Measurements from ENCODE around the gene CD248.
"Not testable (repeated sequence)": the region's sequence is repeated elsewhere in the genome, so short reads cannot be mapped to it uniquely, and the experiment has no call there.

CD248 gene

DNA sequence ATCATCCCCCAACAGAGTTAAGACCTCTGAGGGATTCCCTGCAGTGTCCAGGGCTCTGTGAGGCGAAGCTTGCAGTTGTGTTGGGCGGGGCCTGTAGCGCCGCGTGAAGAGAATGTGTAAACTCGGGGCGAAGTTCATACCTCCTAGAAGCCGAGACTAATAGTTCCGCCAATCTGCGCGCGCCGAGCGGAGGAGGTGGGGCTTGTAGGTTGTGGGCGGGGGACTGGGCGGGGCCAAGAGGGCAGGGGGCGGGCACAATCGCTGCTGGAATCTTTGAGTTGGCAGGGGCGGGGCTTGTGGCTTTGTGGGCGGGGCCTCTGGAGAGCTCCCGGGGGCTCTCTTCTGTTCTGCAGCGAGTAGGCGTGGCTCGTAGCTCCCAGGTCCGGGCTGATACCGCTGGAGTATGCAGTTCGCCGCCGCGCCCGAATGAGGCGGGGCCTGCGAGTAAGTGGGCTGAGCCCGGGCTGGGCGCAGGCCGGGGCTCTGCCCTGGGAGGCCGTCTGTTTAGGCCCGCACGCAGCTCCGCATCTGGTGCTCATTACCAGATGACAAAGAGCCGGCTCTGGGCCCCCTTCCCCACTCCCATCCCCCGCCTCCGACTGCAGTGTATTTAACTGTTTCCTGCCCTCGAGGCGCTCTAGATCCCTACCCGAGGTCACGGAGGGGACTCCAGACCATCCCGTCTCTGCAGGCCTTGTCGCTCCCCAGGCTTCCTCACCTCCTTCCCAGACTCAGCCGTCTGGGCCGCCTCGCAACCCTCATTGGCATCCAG lies 4.1 kb downstream of the CD248 start:
- 3% methylated on average over 40 of the region's 52 CpGs for WGBS (ENCODE audit: insufficient coverage)
- POLR2A ChIA-PET, result interaction anchor here (0.8 to 1.3 kb wide), 3 partner anchors 9 to 32 kb away, joined by 3 to 4 read pairs (median 3); partner anchors contain the start of gene BRMS1

DNA sequence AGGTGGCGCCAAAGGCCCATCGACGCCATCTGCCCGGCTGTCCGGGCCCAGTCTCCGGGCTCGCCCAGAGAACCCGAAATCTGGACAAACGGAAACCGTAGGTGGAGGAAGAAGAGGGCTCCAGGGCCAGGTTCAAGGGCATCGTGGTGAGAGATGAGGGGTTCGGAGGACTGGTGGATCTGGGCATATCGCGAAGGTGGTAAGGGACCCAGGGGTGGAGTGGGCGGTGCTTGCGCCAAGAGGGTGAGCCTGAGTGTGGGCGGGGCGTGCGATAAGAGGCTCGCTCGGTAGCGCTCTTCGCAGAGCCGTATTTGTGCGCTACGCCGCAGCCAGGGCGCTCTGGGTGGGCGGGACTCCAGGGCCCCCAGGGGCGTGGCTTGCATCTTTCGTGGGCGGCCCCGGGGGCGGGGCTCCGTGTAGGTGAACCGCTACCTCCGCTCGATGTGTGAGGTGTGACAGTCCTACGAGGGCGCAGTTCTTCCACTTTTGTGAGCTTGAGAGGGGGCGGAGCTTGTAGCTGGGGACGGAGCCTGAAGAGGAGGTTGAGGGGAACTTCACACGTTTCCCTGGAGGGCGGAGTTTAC lies 4.8 kb downstream of the CD248 start:
- ChIA-PET POLR2A (interaction anchor here (0.7 to 1.3 kb wide), 6 partner anchors 10 to 33 kb away, joined by 3 to 4 read pairs (median 3); partner anchors contain the start of genes BRMS1 and YIF1A), CTCF (interaction anchor here (0.7 to 6.6 kb wide), 21 partner anchors 10 to 77 kb away, joined by 3 to 86 read pairs (median 7); partner anchors contain the start of genes BRMS1, RIN1 and YIF1A)
- Histone ChIP-seq H3K27ac (ENCODE audit: insufficient read depth in 1 of 2, low read depth in 1 of 2, low read length in 2 of 2, poor library complexity in 1 of 2, severe bottlenecking in 2 of 2) (peak overlapping the region in 1 of 2 experiments; percentile 73), H3K36me3 (ENCODE audit: control insufficient read depth in 4 of 4, insufficient read depth in 4 of 4, low read length in 3 of 4) (no peaks in the 10 kb centered on the region), H3K4me1 (ENCODE audit: control extremely low read depth in 1 of 4, control insufficient read depth in 4 of 4, insufficient read depth in 4 of 4, low read length in 3 of 4) (peaks cover 0 to 32% (median 30%) of the 10 kb centered on the region in 4 experiments), H3K27me3 (replicated peaks in 2 of 5; ENCODE audit: control insufficient read depth in 4 of 5, insufficient read depth in 5 of 5, low read length in 4 of 5) (peaks cover 0 to 2% (median 0%) of the 10 kb centered on the region in 5 experiments), H3K4me3 (ENCODE audit: control insufficient read depth in 1 of 7, extremely low read depth in 1 of 7, insufficient read depth in 4 of 7, low read depth in 2 of 7, low read length in 6 of 7) (peak overlapping the region; percentile 45 to 77 (median 70)), H3K9me3 (ENCODE audit: control extremely low read depth in 1 of 5, control insufficient read depth in 4 of 5, insufficient read depth in 2 of 5, low read depth in 1 of 5, low read length in 4 of 5) (no peaks in the 10 kb centered on the region)
- DNase-seq, result peak; percentile 95 to 97 (median 97)
- 0% methylated on average over 39 of the region's 44 CpGs for WGBS (ENCODE audit: insufficient coverage)

More for the DNA sequence above, 4.1 kb downstream of the CD248 start:
- Histone ChIP-seq H3K27ac (ENCODE audit: insufficient read depth in 1 of 2, low read depth in 1 of 2, low read length in 2 of 2, poor library complexity in 1 of 2, severe bottlenecking in 2 of 2) (peak overlapping the region in 1 of 2 experiments; percentile 73), H3K27me3 (replicated peaks in 2 of 5; ENCODE audit: control insufficient read depth in 4 of 5, insufficient read depth in 5 of 5, low read length in 4 of 5) (peaks cover 0 to 2% (median 0%) of the 10 kb centered on the region in 5 experiments), H3K36me3 (ENCODE audit: control insufficient read depth in 4 of 4, insufficient read depth in 4 of 4, low read length in 3 of 4) (no peaks in the 10 kb centered on the region), H3K4me1 (ENCODE audit: control extremely low read depth in 1 of 4, control insufficient read depth in 4 of 4, insufficient read depth in 4 of 4, low read length in 3 of 4) (peaks cover 0 to 39% (median 36%) of the 10 kb centered on the region in 4 experiments), H3K4me3 (ENCODE audit: control insufficient read depth in 1 of 7, extremely low read depth in 1 of 7, insufficient read depth in 4 of 7, low read depth in 2 of 7, low read length in 6 of 7) (peak overlapping the region; percentile 45 to 77 (median 70)), H3K9me3 (ENCODE audit: control extremely low read depth in 1 of 5, control insufficient read depth in 4 of 5, insufficient read depth in 2 of 5, low read depth in 1 of 5, low read length in 4 of 5) (no peaks in the 10 kb centered on the region)
- CTCF ChIA-PET, result interaction anchor here (0.7 to 6.6 kb wide), 14 partner anchors 9 to 77 kb away, joined by 3 to 86 read pairs (median 8); partner anchors contain the start of genes BRMS1, RIN1 and YIF1A
- DNase-seq, result peak; percentile 97 to 99 (median 99)

- Histone ChIP-seq H3K4me1 (ENCODE audit: control extremely low read depth in 1 of 4, control insufficient read depth in 4 of 4, insufficient read depth in 4 of 4, low read length in 3 of 4) (peaks cover 0 to 28% (median 24%) of the 10 kb centered on the region in 4 experiments), H3K4me3 (ENCODE audit: control insufficient read depth in 1 of 7, extremely low read depth in 1 of 7, insufficient read depth in 4 of 7, low read depth in 2 of 7, low read length in 6 of 7) (peak overlapping the region; percentile 45 to 77 (median 70)), H3K9me3 (ENCODE audit: control extremely low read depth in 1 of 5, control insufficient read depth in 4 of 5, insufficient read depth in 2 of 5, low read depth in 1 of 5, low read length in 4 of 5) (no peaks in the 10 kb centered on the region), H3K27me3 (replicated peaks in 2 of 5; ENCODE audit: control insufficient read depth in 4 of 5, insufficient read depth in 5 of 5, low read length in 4 of 5) (peaks cover 0 to 2% (median 0%) of the 10 kb centered on the region in 5 experiments), H3K36me3 (ENCODE audit: control insufficient read depth in 4 of 4, insufficient read depth in 4 of 4, low read length in 3 of 4) (no peaks in the 10 kb centered on the region), H3K27ac (ENCODE audit: insufficient read depth in 1 of 2, low read depth in 1 of 2, low read length in 2 of 2, poor library complexity in 1 of 2, severe bottlenecking in 2 of 2) (peak overlapping the region in 1 of 2 experiments; percentile 73)
- no peak for DNase-seq
- 25% methylated on average over 12 of the region's 26 CpGs for WGBS (ENCODE audit: insufficient coverage)
- ChIA-PET POLR2A (interaction anchor here (0.7 to 0.9 kb wide), 3 partner anchors 17 to 22 kb away, joined by 3 to 4 read pairs (median 3); partner anchors contain the start of gene YIF1A), CTCF (interaction anchor here (0.7 to 6.6 kb wide), 19 partner anchors 10 to 81 kb away, joined by 3 to 86 read pairs (median 8); partner anchors contain the start of genes BRMS1, RIN1 and YIF1A)
Measured at GRCh38 chr11:66311470-66311964, 5.3 kb downstream of the CD248 start.

- not testable (repeated sequence) for H3K27me3 ChIP-seq (replicated peaks in 2 of 5; ENCODE audit: control insufficient read depth in 4 of 5, insufficient read depth in 5 of 5, low read length in 4 of 5); H3K4me3 ChIP-seq (ENCODE audit: control insufficient read depth in 1 of 7, extremely low read depth in 1 of 7, insufficient read depth in 4 of 7, low read depth in 2 of 7, low read length in 6 of 7); H3K27ac ChIP-seq (ENCODE audit: insufficient read depth in 1 of 2, low read depth in 1 of 2, low read length in 2 of 2, poor library complexity in 1 of 2, severe bottlenecking in 2 of 2); H3K9me3 ChIP-seq (ENCODE audit: control extremely low read depth in 1 of 5, control insufficient read depth in 4 of 5, insufficient read depth in 2 of 5, low read depth in 1 of 5, low read length in 4 of 5); H3K36me3 ChIP-seq (ENCODE audit: control insufficient read depth in 4 of 4, insufficient read depth in 4 of 4, low read length in 3 of 4); DNase-seq
- WGBS (ENCODE audit: insufficient coverage), result 91% methylated on average over 13 of the region's 18 CpGs
- ChIA-PET POLR2A (interaction anchor here (0.8 kb wide), 1 partner anchor 21 kb away, joined by 3 read pairs; no protein-coding TSS in a partner anchor), CTCF (interaction anchor here (0.7 to 6.6 kb wide), 18 partner anchors 10 to 82 kb away, joined by 3 to 86 read pairs (median 8); partner anchors contain the start of genes BRMS1, RIN1 and YIF1A)
- H3K4me1 ChIP-seq (ENCODE audit: control extremely low read depth in 1 of 4, control insufficient read depth in 4 of 4, insufficient read depth in 4 of 4, low read length in 3 of 4), result peaks cover 0 to 23% (median 21%) of the 10 kb centered on the region in 4 experiments
Measured at GRCh38 chr11:66310803-66311440, 5.9 kb downstream of the CD248 start.

DNA sequence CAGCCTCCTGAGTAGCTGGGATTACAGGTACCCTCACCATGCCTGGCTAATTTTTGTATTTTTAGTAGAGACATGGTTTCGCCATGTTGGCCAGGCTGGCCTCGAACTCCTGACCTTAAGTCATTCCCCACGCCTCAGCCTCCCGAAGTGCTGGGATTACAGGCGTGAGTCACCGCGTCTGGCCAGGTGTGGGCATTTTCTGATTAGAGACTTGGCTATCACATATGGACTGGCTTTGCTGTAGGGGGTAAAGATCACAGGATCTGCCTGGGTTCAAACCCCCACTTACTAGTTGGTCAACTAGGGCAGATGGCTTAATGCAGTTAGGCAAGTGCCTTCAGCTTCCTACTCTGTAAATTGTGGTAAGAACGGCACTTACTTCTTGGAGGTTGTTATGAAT lies 6.5 kb downstream of the CD248 start:
- Histone ChIP-seq H3K4me1 (ENCODE audit: control extremely low read depth in 1 of 4, control insufficient read depth in 4 of 4, insufficient read depth in 4 of 4, low read length in 3 of 4) (peaks cover 0 to 23% (median 20%) of the 10 kb centered on the region in 4 experiments), H3K36me3 (ENCODE audit: control insufficient read depth in 4 of 4, insufficient read depth in 4 of 4, low read length in 3 of 4) (no peaks in the 10 kb centered on the region), H3K4me3 (ENCODE audit: control insufficient read depth in 1 of 7, extremely low read depth in 1 of 7, insufficient read depth in 4 of 7, low read depth in 2 of 7, low read length in 6 of 7) (no peak overlapping the region), H3K9me3 (ENCODE audit: control extremely low read depth in 1 of 5, control insufficient read depth in 4 of 5, insufficient read depth in 2 of 5, low read depth in 1 of 5, low read length in 4 of 5) (no peaks in the 10 kb centered on the region), H3K27ac (ENCODE audit: insufficient read depth in 1 of 2, low read depth in 1 of 2, low read length in 2 of 2, poor library complexity in 1 of 2, severe bottlenecking in 2 of 2) (no peak overlapping the region), H3K27me3 (replicated peaks in 2 of 5; ENCODE audit: control insufficient read depth in 4 of 5, insufficient read depth in 5 of 5, low read length in 4 of 5) (peaks cover 0 to 2% (median 0%) of the 10 kb centered on the region in 5 experiments)
- WGBS (ENCODE audit: insufficient coverage), result 96% methylated on average over 8 of the region's 8 CpGs
- POLR2A ChIA-PET, result interaction anchor here (0.6 kb wide), 1 partner anchor 805 kb away, joined by 3 read pairs; no protein-coding TSS in a partner anchor
- no peak for DNase-seq
- CTCF ChIA-PET, result interaction anchor here (1.2 to 6.6 kb wide), 6 partner anchors 9 to 79 kb away, joined by 3 to 86 read pairs (median 45); partner anchors contain the start of genes BRMS1 and RIN1

DNA sequence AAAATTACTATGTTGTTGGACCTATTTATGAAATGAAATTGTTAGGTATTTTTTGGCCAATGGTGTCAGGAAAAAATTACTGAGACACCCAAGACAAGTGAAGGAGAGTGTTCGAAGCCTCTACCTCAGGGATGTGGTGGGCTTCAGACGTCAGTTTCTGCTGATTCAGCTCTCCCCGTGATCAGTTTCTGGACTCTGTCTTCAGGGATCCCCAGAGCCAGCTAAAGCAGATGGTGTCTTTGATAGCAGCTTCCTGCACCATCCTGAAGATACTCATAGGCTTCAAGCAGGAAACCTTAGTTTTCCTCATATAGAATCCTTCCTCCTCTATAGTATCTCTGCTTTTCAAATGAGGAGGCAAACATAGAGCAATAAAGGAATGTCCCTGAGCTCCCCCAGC lies 7.4 kb downstream of the CD248 start:
- Histone ChIP-seq H3K27ac (ENCODE audit: insufficient read depth in 1 of 2, low read depth in 1 of 2, low read length in 2 of 2, poor library complexity in 1 of 2, severe bottlenecking in 2 of 2) (no peak overlapping the region), H3K4me3 (ENCODE audit: control insufficient read depth in 1 of 7, extremely low read depth in 1 of 7, insufficient read depth in 4 of 7, low read depth in 2 of 7, low read length in 6 of 7) (no peak overlapping the region), H3K4me1 (ENCODE audit: control extremely low read depth in 1 of 4, control insufficient read depth in 4 of 4, insufficient read depth in 4 of 4, low read length in 3 of 4) (peaks cover 0 to 23% (median 20%) of the 10 kb centered on the region in 4 experiments), H3K27me3 (replicated peaks in 2 of 5; ENCODE audit: control insufficient read depth in 4 of 5, insufficient read depth in 5 of 5, low read length in 4 of 5) (peaks cover 0 to 2% (median 0%) of the 10 kb centered on the region in 5 experiments), H3K9me3 (ENCODE audit: control extremely low read depth in 1 of 5, control insufficient read depth in 4 of 5, insufficient read depth in 2 of 5, low read depth in 1 of 5, low read length in 4 of 5) (no peaks in the 10 kb centered on the region), H3K36me3 (ENCODE audit: control insufficient read depth in 4 of 4, insufficient read depth in 4 of 4, low read length in 3 of 4) (no peaks in the 10 kb centered on the region)
- WGBS (ENCODE audit: insufficient coverage), result 67% methylated on average over 3 of the region's 3 CpGs
- no peak for DNase-seq
- POLR2A ChIA-PET, result interaction anchor here (0.6 kb wide), 1 partner anchor 804 kb away, joined by 3 read pairs; no protein-coding TSS in a partner anchor
- CTCF ChIA-PET, result interaction anchor here (1.2 to 6.6 kb wide), 5 partner anchors 9 to 53 kb away, joined by 3 to 86 read pairs (median 46); partner anchors contain the start of genes BRMS1 and RIN1

All from common myeloid progenitor, CD34-positive (primary cell).